Fibroblast of the conjunctiva (primary cell): Measurements from ENCODE around the gene PGAM1.
"Not testable (repeated sequence)": the region's sequence is repeated elsewhere in the genome, so short reads cannot be mapped to it uniquely, and the experiment has no call there.

Source experiments
- DNase-seq: peaks from one replicate; pipeline ENCODE4 v3.0.0-alpha.2; 2010; ENCODE audit warnings: low read depth

The PGAM1 gene

GRCh38 chr10:97459111-97459510 is 33.1 kb downstream of the PGAM1 start:
- DNase-seq, result no peak

DNA sequence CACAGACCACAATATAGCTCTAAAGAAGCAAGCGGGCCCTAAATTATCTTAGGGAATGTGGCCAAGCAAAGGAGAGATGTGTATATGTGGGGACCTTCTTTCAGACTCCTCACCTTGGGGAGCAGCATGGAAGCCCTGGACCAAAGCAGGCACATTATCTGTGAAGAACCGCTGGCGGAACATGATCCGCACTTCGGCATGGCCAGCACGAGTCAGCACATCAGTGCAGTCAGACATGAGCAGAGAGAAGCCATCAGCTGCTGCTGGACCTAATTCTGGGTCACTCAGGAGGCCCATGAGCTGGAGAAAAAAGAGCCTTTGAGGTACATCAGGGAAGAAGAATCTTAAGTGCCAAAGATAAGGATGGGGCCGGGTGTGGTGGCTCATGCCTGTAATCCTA is 33.9 kb downstream of the PGAM1 start:
- no peak for DNase-seq

DNA sequence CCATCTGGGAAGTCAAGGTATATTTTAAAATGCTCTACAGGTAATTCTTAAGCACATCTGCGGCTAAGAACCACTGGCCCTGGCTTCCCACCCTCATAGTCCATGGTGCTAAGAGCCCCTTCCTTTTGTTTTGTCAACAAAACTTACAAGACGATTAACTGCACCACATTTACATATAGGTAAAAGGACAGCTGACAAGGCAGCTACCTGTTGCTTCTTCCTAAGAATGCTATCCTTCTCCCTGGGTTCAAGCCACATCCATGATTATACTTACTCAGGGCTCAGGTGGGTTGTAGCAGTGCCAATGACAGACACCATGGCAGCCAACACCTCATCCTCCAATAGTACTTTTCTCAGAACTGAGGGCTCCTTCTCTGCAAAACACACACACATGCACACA is 36.3 kb downstream of the PGAM1 start:
- DNase-seq, result no peak

GRCh38 chr10:97463363-97464132 is 37.6 kb downstream of the PGAM1 start:
- DNase-seq, result peak; percentile 63

DNA sequence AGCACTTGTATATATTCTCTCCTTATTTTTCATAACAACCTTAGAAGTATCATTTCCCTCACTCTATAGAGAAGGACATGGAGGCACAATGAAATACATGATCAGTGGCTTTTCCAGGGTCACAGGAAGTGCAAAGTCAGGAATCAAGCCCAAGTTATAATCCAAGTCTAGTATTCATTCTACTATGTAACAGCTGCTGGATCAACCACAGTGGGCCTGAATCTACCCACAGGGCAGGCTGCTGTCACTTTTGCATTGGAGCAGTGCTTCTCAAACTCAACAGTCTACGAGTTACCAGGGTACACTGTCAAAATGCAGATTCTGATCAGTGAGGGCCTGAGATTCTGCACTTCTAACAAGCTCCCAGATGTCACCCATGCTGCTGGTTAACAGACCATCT is 38.2 kb downstream of the PGAM1 start:
- DNase-seq, result no peak

- DNase-seq, result no peak
These were observed 40.0 kb downstream of the PGAM1 start for GRCh38 chr10:97465982-97466381.

GRCh38 chr10:97466755-97467154 is 40.8 kb downstream of the PGAM1 start:
- no peak for DNase-seq

GRCh38 chr10:97468162-97468561 is 42.2 kb downstream of the PGAM1 start:
- no peak for DNase-seq

- not testable (repeated sequence) for DNase-seq
These were observed 42.8 kb downstream of the PGAM1 start for GRCh38 chr10:97468781-97469180.

- no peak for DNase-seq
These were observed 48.9 kb downstream of the PGAM1 start for GRCh38 chr10:97474918-97475317.

- DNase-seq, result peak; percentile 63
These were observed 50.1 kb downstream of the PGAM1 start for GRCh38 chr10:97475936-97476594.

GRCh38 chr10:97479410-97479809 is 53.4 kb downstream of the PGAM1 start:
- not testable (repeated sequence) for DNase-seq

GRCh38 chr10:97479939-97480338 is 53.9 kb downstream of the PGAM1 start:
- no peak for DNase-seq

- no peak for DNase-seq
These were observed 55.1 kb downstream of the PGAM1 start for GRCh38 chr10:97481071-97481470.

GRCh38 chr10:97482381-97482780 is 56.4 kb downstream of the PGAM1 start:
- no peak for DNase-seq
